GM21526 (cell line): ENCODE measurements around the gene ZNF776.
A peak's percentile ranks its signal among the peaks of the same experiment; 100 is the strongest.
"Not testable (repeated sequence)": the region's sequence is repeated elsewhere in the genome, so short reads cannot be mapped to it uniquely, and the experiment has no call there.

Experiments used
- ATAC-seq: cut with Tn5 transposase; IDR thresholded peaks from one replicate; pipeline ENCODE4 v1.9.1; 2021; ENCODE audit warnings: moderate library complexity; ENCODE audit not compliant: unreplicated experiment, low FRiP score

The ZNF776 gene

GRCh38 chr19:57746580-57747471 is at the start of gene ZNF776:
Gene ZNF776, plus strand, starts transcription at chr19:57746815. Its CDS starts 244 bp downstream, at chr19:57747059.
- ATAC-seq, result peak; percentile 87

GRCh38 chr19:57701625-57702024 is 45.0 kb upstream of the ZNF776 start:
- no peak for ATAC-seq

GRCh38 chr19:57706346-57706745 is 40.3 kb upstream of the ZNF776 start:
- ATAC-seq, result no peak

- ATAC-seq, result no peak
Measured at GRCh38 chr19:57708641-57709361, 37.8 kb upstream of the ZNF776 start, which contains the start of gene ZNF154. Gene ZNF154, minus strand, starts transcription at chr19:57709204. Its CDS starts 233 bp downstream, at chr19:57708971.

GRCh38 chr19:57709616-57710015 is 37.0 kb upstream of the ZNF776 start:
- no peak for ATAC-seq

GRCh38 chr19:57712222-57712621 is 34.4 kb upstream of the ZNF776 start:
- ATAC-seq, result no peak

GRCh38 chr19:57719424-57719823 is 27.2 kb upstream of the ZNF776 start:
- no peak for ATAC-seq

- ATAC-seq, result no peak
Measured at GRCh38 chr19:57719901-57720519, 26.6 kb upstream of the ZNF776 start.

GRCh38 chr19:57720878-57721277 is 25.7 kb upstream of the ZNF776 start:
- ATAC-seq, result no peak

GRCh38 chr19:57738320-57738719 is 8.3 kb upstream of the ZNF776 start:
- ATAC-seq, result not testable (repeated sequence)

- not testable (repeated sequence) for ATAC-seq
Measured at GRCh38 chr19:57738770-57739169, 7.8 kb upstream of the ZNF776 start.

- ATAC-seq, result no peak
Measured at GRCh38 chr19:57747472-57747807, 825 bp downstream of the ZNF776 start.

GRCh38 chr19:57748029-57748428 is 1.4 kb downstream of the ZNF776 start:
- no peak for ATAC-seq

- ATAC-seq, result no peak
Measured at GRCh38 chr19:57754091-57754673, 7.6 kb downstream of the ZNF776 start.

GRCh38 chr19:57755031-57755430 is 8.4 kb downstream of the ZNF776 start:
- ATAC-seq, result no peak

GRCh38 chr19:57757941-57758340 is 11.3 kb downstream of the ZNF776 start:
- no peak for ATAC-seq

GRCh38 chr19:57759096-57759495 is 12.5 kb downstream of the ZNF776 start:
- no peak for ATAC-seq

GRCh38 chr19:57769345-57770131 is 22.9 kb downstream of the ZNF776 start, which contains the start of gene ZNF586:
Gene ZNF586, plus strand, starts transcription at chr19:57769676. Its CDS starts 167 bp downstream, at chr19:57769843.
- ATAC-seq, result peak; percentile 93

GRCh38 chr19:57771417-57771816 is 24.8 kb downstream of the ZNF776 start:
- no peak for ATAC-seq

- ATAC-seq, result no peak
Measured at GRCh38 chr19:57773488-57773887, 26.9 kb downstream of the ZNF776 start.
